Loucy (cell line): ENCODE measurements around the gene LGALS1.

Source experiments
- CTCF ChIP-seq: fragments of 200-600 bp; sonication (generic); conservative IDR thresholded peaks from 2 replicates; pipeline ENCODE4 v1.5.1; 2014; ENCODE audit warnings: mild to moderate bottlenecking, antibody characterized with exemption, low read length
- EZH2phosphoT487 ChIP-seq: fragments of 200-600 bp; IDR thresholded peaks from 2 replicates; pipeline ENCODE4 v1.6.1; 2018; ENCODE audit warnings: antibody characterized with exemption, mild to moderate bottlenecking, moderate library complexity, borderline replicate concordance

- TF ChIP-seq CTCF (no peak), EZH2phosphoT487 (no peak)
Measured at GRCh38 chr22:37713761-37714160, 38.3 kb downstream of the LGALS1 start.
